HepG2 (cell line): ENCODE results near the gene PROKR1. TPM values are rescaled to one million over a fixed set of nuclear protein-coding genes. Genes with fewer than 3 reads are reported as not detected.

ENCODE experiments used
- ATAC-seq: fragments of 200-7000 bp; cut with Tn5 transposase; 3 replicates; pipeline ENCODE4 v1.9.1; 2020; ENCODE audit warnings: mild to moderate bottlenecking, moderate library complexity
- BruUV-seq: library from RNA; stranded (reverse); fragments of 400-500 nt; replicated peaks from 2 replicates; lab custom pipeline; 2021; lab: Mats Ljungman, UMichigan
- CTCF ChIA-PET: fragments of 300-600 bp; formaldehyde crosslinking; extraction: SDS; loops from one replicate; lab custom pipeline; 2021; ENCODE audit warnings: low total read pairs, inconsistent platforms, low intra/inter-chr PET ratio; lab: Yijun Ruan, JAX
- POLR2A ChIA-PET: fragments of 350-600 bp; sonication (Branson Sonifier 250); formaldehyde crosslinking; loops from one replicate; lab custom pipeline; 2020; ENCODE audit warnings: antibody characterized with exemption, inconsistent platforms; lab: Yijun Ruan, JAX
- DNase-seq: peaks from one replicate; pipeline ENCODE4 v3.0.0-alpha.2; 2015; ENCODE audit warnings: low spot score
- FAIRE-seq: peaks from 3 replicates; lab custom pipeline; 2011; peaks lifted over from hg19 to GRCh38; lab: Jason Lieb, UNC
- H2AFZ ChIP-seq: one replicate; pipeline ENCODE4 v1.6.1; 2011; ENCODE audit warnings: low read length, inconsistent platforms
- H3K27ac ChIP-seq: fragments of 300-600 bp; 3 replicates; pipeline ENCODE4 v1.8.0; 2011; ENCODE audit warnings: mixed run types, mild to moderate bottlenecking, mixed read lengths, low read length, inconsistent platforms; ENCODE audit not compliant: insufficient read depth; ENCODE audit errors: extremely low read length
- H3K27me3 ChIP-seq, 2 experiments: fragments of 200-600 bp in 1 of 2; 2 replicates in 1 of 2; 3 replicates in 1 of 2; pipeline versions ENCODE4 v1.6.0 to v1.8.0; 2011; ENCODE audit warnings: low read length in 2 of 2, mild to moderate bottlenecking in 2 of 2, moderate library complexity in 2 of 2, inconsistent platforms in 1 of 2; ENCODE audit not compliant: insufficient read depth in 2 of 2, control insufficient read depth in 1 of 2
- H3K36me3 ChIP-seq, 2 experiments: fragments of 200-600 bp in 1 of 2; replicated peaks in 1 of 2; 2 replicates in 1 of 2; 3 replicates in 1 of 2; pipeline versions ENCODE4 v1.5.1 to v1.8.0; 2011; ENCODE audit warnings: low read length in 2 of 2, inconsistent platforms in 1 of 2; ENCODE audit not compliant: insufficient read depth in 2 of 2, control insufficient read depth in 1 of 2
- H3K4me1 ChIP-seq: 2 replicates; pipeline ENCODE4 v1.5.1; 2012; ENCODE audit warnings: low read length, inconsistent platforms; ENCODE audit not compliant: insufficient read depth
- H3K4me2 ChIP-seq: 2 replicates; pipeline ENCODE4 v1.6.0; 2011; ENCODE audit warnings: low read depth, low read length, inconsistent platforms
- H3K4me3 ChIP-seq, 3 experiments: fragments of 200-600 bp in 1 of 3; sonication (generic), shearing (Covaris generic) in 1 of 3; replicated peaks in 1 of 3; 2 replicates each; pipeline ENCODE4 v1.5.1; 2011 to 2016; ENCODE audit warnings: low read length in 3 of 3, inconsistent platforms in 2 of 3, low read depth in 2 of 3, mild to moderate bottlenecking in 2 of 3, control low read depth in 1 of 3, mixed read lengths in 1 of 3; ENCODE audit not compliant: insufficient read depth in 1 of 3
- H3K79me2 ChIP-seq: one replicate; pipeline ENCODE4 v1.6.1; 2011; ENCODE audit warnings: low read length, inconsistent platforms; ENCODE audit not compliant: insufficient read depth
- H3K9ac ChIP-seq: 2 replicates; pipeline ENCODE4 v1.6.0; 2011; ENCODE audit warnings: mild to moderate bottlenecking, low read depth, low read length, inconsistent platforms; ENCODE audit not compliant: insufficient read depth
- H3K9me3 ChIP-seq: 2 replicates; pipeline ENCODE4 v1.5.1; 2012; ENCODE audit warnings: mild to moderate bottlenecking, low read length
- H4K20me1 ChIP-seq: 2 replicates; pipeline ENCODE4 v1.6.0; 2011; ENCODE audit warnings: inconsistent platforms, mild to moderate bottlenecking, low read length, moderate library complexity; ENCODE audit not compliant: insufficient read depth
- CCDC6 ChIP-seq: sonication (generic); formaldehyde crosslinking; IDR thresholded peaks from 2 replicates; pipeline ENCODE4 v1.8.1; 2022; ENCODE audit warnings: mild to moderate bottlenecking, missing genetic modification reagents, moderate library complexity
- SMAD9 ChIP-seq: sonication (generic); formaldehyde crosslinking; IDR thresholded peaks from 2 replicates; pipeline ENCODE4 v1.5.1; 2020; ENCODE audit warnings: mild to moderate bottlenecking, missing genetic modification reagents
- ZNF646 ChIP-seq: sonication (generic); formaldehyde crosslinking; IDR thresholded peaks from 2 replicates; pipeline ENCODE4 v1.9.0; 2021; ENCODE audit warnings: mild to moderate bottlenecking, missing genetic modification reagents
- ZNF670 ChIP-seq: sonication (generic); formaldehyde crosslinking; IDR thresholded peaks from 2 replicates; pipeline ENCODE4 v1.8.0; 2022; ENCODE audit warnings: mild to moderate bottlenecking, missing genetic modification reagents, borderline replicate concordance
- WGBS: methylation state at CpG from one replicate; pipeline ENCODE4 v1.1.6; 2017; ENCODE audit warnings: low lambda C conversion rate; 5-methylcytosine and 5-hydroxymethylcytosine counted together
- in situ Hi-C: cut with HindIII; loops from 2 replicates; pipeline ENCODE4 v1.10.0; 2017; ENCODE audit warnings: low pct_unique_long_range_greater_than_20kb; ENCODE audit not compliant: extremely low pct_ligation_motif_present
- intact Hi-C: fragments of 100-400 bp; cut with micrococcal nuclease; formaldehyde crosslinking; loops from one replicate; pipeline ENCODE4 v1.10.0; 2022; ENCODE audit not compliant: unreplicated experiment
- polyA plus RNA-seq, 8 experiments: library from polyadenylated mRNA; depleted of rRNA in 3 of 8; stranded (reverse) in 7 of 8; unstranded in 1 of 8; fragments of >200 nt; fragmentation: Illumina TruSeq in 4 of 8; extraction: Trizol in 4 of 8; gene quantifications; 2 replicates each; pipeline versions ENCODE4 v1.2.1 to v1.2.3, GENCODE V29; 2011 to 2016; ENCODE audit warnings: low read depth in 4 of 8, missing spikeins in 1 of 8, mixed read lengths in 1 of 8; ENCODE audit not compliant: insufficient read depth in 1 of 8
- total RNA-seq, 5 experiments: library from RNA; depleted of rRNA; stranded (reverse); fragments of >200 nt; fragmentation: Illumina TruSeq; extraction: Trizol; gene quantifications; 2 replicates each; pipeline ENCODE4 v1.2.3, GENCODE V29; 2016; ENCODE audit warnings: low read depth in 1 of 5

Gene PROKR1
- total and polyA plus RNA-seq, 2 of the 13 experiments (the other 11 are each of a cell fraction or from before 2014, with no cell fraction given), result not detected

- in situ Hi-C loops (no loop called here), intact Hi-C loops (no loop called here)
- H3K4me1 ChIP-seq, result no peaks in the 10 kb centered on the region
- CTCF ChIA-PET, result no interaction called here
- DNase-seq (no peak), FAIRE-seq (no peak), ATAC-seq (no peak)
- POLR2A ChIA-PET, result no interaction called here
- H3K4me2 ChIP-seq, result no peak overlapping the region
- peaks cover 5% of the 10 kb centered on the region for H3K9me3 ChIP-seq
- H3K9ac ChIP-seq, result no peak overlapping the region
- no peak for TF ChIP-seq ZNF646 (CRISPR knock-in tag)
- TF ChIP-seq ZNF670, result no peak
- no peak for TF ChIP-seq SMAD9 (CRISPR knock-in tag)
- no peak for TF ChIP-seq CCDC6 (CRISPR knock-in tag)
- H3K27ac ChIP-seq, result no peak overlapping the region
- BruUV-seq, result no TSS peak
- H2AFZ ChIP-seq, result no peak overlapping the region
- 43% methylated on average over 2 of the region's 2 CpGs for whole genome bisulfite sequencing
- no peaks in the 10 kb centered on the region for H3K36me3 ChIP-seq
- no peaks in the 10 kb centered on the region for H4K20me1 ChIP-seq
- H3K27me3 ChIP-seq, result no peaks in the 10 kb centered on the region
- no peaks in the 10 kb centered on the region for H3K79me2 ChIP-seq
- no peak overlapping the region for H3K4me3 ChIP-seq
Observed at GRCh38 chr2:68693951-68694350, 50.6 kb downstream of the PROKR1 start.
